Glutamatergic neuron (in vitro differentiated cells): ENCODE data around the gene KLHL30. TPM values are rescaled to one million over a fixed set of nuclear protein-coding genes. Genes with fewer than 3 reads are reported as not detected.
A peak's percentile ranks its signal among the peaks of the same experiment; 100 is the strongest.

ENCODE experiments used
- DNase-seq: peaks from one replicate; pipeline ENCODE4 v3.0.0; 2022
- H3K27ac Mint-ChIP-seq: one replicate; pipeline ENCODE4 v1.8.0; 2020; ENCODE audit warnings: mild to moderate bottlenecking, mixed read lengths, inconsistent platforms; ENCODE audit not compliant: unreplicated experiment
- H3K27me3 Mint-ChIP-seq: one replicate; pipeline ENCODE4 v1.8.0; 2020; ENCODE audit warnings: mild to moderate bottlenecking, moderate library complexity, mixed read lengths, inconsistent platforms; ENCODE audit not compliant: unreplicated experiment
- H3K36me3 Mint-ChIP-seq: one replicate; pipeline ENCODE4 v1.8.0; 2020; ENCODE audit warnings: mild to moderate bottlenecking, mixed read lengths, inconsistent platforms; ENCODE audit not compliant: unreplicated experiment
- H3K4me1 Mint-ChIP-seq: one replicate; pipeline ENCODE4 v1.8.0; 2020; ENCODE audit warnings: mild to moderate bottlenecking, low read depth, mixed read lengths, inconsistent platforms; ENCODE audit not compliant: unreplicated experiment
- H3K4me3 Mint-ChIP-seq: one replicate; pipeline ENCODE4 v1.8.0; 2020; ENCODE audit warnings: mild to moderate bottlenecking, mixed read lengths, inconsistent platforms; ENCODE audit not compliant: unreplicated experiment
- H3K9me3 Mint-ChIP-seq: one replicate; pipeline ENCODE4 v1.8.0; 2020; ENCODE audit warnings: mild to moderate bottlenecking, moderate library complexity, mixed read lengths, inconsistent platforms; ENCODE audit not compliant: unreplicated experiment
- total RNA-seq: library from RNA; stranded (reverse); fragmentation: NEBNext Ultra II Directional; extraction: Animal tissue kit (Norgen Biotek cat#: 25700); gene quantifications from one replicate; pipeline ENCODE4 v1.2.1, GENCODE V29; 2021; ENCODE audit not compliant: unreplicated experiment
- TF ChIP-seq, protein P1 (sequence below): fragments of 200-600 bp; sonication (generic); IDR thresholded peaks from one replicate; pipeline ENCODE4 v1.5.0; 2021; ENCODE audit not compliant: partially characterized antibody, unreplicated experiment

The KLHL30 gene
- total RNA-seq, 1 donor from 2014 or later = 3.5 TPM

DNA sequence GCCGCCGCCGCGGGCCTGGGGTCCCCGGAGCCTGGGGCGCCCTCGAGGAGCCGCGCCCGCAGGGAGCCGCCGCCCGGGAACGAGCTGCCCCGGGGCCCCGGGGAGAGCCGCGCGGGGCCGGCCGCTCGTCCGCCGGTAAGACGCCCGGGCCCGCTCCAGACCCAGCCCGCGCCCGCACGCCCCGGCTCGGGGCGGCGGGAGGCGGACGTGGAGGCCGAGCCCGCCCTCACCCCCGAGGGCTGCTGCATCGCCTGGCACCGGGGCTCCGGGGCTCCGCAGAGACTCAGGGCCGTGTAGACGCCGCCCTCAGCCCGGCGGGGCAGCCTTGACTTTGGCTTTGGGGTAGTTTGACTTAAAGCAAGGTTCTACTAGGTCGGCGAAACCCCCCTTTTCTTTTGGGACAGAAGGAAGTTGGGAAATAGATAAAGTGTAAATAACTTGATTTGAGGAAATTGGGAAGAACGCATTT lies 20.6 kb downstream of the KLHL30 start:
- Mint-ChIP-seq H3K4me1 (peaks cover 10% of the 10 kb centered on the region), H3K9me3 (peaks cover 2% of the 10 kb centered on the region), H3K4me3 (peak overlapping the region; percentile 81), H3K27ac (peak overlapping the region; percentile 20), H3K36me3 (no peaks in the 10 kb centered on the region), H3K27me3 (no peaks in the 10 kb centered on the region)
- no peak for DNase-seq
- TF ChIP-seq, protein P1, sequence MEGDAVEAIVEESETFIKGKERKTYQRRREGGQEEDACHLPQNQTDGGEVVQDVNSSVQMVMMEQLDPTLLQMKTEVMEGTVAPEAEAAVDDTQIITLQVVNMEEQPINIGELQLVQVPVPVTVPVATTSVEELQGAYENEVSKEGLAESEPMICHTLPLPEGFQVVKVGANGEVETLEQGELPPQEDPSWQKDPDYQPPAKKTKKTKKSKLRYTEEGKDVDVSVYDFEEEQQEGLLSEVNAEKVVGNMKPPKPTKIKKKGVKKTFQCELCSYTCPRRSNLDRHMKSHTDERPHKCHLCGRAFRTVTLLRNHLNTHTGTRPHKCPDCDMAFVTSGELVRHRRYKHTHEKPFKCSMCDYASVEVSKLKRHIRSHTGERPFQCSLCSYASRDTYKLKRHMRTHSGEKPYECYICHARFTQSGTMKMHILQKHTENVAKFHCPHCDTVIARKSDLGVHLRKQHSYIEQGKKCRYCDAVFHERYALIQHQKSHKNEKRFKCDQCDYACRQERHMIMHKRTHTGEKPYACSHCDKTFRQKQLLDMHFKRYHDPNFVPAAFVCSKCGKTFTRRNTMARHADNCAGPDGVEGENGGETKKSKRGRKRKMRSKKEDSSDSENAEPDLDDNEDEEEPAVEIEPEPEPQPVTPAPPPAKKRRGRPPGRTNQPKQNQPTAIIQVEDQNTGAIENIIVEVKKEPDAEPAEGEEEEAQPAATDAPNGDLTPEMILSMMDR = no peak

DNA sequence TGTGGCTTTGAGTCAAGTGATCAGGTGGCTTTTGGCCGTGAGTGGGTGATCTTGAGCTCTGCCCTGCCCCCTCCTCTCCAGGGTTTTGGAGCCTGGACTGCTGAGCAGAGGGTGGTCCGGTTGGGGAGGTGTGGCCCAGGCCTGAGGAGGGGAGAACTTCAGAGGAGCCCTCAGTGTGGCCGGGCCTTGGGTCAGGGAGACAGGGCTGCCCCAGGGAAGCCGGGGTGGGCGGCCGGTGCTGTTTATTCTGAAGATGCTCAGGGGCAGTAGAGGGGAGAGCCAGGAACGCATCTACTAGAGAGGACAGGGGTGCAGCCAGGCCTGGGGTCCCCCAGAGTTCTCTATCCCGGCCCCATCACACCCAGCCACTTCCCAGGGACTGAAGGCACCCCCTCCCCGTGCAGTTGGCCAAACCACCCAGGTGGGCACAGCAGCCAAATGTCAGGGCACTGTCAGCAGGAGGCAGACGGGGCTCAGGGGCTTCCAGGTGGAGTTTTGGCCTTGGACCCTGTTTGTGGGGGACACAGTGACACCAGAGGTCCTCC lies 21.3 kb downstream of the KLHL30 start:
- Mint-ChIP-seq H3K36me3 (no peaks in the 10 kb centered on the region), H3K27ac (peak overlapping the region; percentile 20), H3K4me1 (peaks cover 10% of the 10 kb centered on the region), H3K27me3 (peaks cover 4% of the 10 kb centered on the region), H3K4me3 (peak overlapping the region; percentile 81), H3K9me3 (peaks cover 3% of the 10 kb centered on the region)
- DNase-seq = no peak
- TF ChIP-seq, protein P1 = no peak

DNA sequence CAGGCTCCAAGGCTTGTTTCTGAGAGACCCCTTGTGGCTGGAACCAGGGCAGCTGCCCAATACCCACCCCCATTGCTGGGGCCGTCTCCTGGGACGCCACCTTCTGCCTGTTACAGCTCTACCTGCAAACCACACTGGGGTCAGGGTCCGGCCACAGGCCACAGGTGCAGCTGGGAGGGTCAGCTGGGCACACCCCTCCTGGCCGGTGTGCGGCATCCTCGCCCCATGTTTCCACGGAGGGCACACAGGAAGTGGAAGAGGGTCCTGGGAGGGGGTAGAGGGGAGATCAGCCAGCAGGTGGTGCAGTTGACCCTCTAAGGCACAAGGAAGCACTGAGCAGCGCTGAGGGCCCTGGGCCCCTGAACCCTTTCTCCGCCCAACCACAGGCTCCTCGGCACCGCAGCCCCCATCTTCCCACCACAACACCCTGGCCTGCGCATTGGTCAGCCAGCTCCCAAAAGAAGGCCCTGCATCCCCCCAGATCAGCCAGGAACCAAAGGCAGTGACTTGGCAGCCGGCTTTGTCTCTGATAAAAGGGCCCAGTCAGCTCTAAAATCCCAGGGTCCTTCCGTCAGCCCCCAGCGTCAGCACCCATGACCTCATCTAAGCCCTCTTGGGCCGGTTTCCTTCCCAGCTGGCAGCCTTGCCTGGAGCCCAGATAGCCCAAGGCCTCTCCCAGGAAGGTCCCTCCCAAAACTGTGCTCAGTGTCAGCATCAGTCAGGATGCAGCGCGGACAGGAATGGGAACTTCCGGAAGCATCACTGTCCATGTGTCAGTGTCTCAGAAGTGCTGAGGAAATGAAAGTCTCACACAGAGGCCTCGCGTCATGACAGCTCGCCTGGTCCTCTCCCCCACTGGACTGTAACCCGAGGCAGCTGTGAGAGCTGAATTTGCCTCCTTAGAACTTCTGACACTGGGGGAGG lies 22.0 kb downstream of the KLHL30 start:
- peaks cover 8% of the 10 kb centered on the region for H3K27me3 Mint-ChIP-seq

DNA sequence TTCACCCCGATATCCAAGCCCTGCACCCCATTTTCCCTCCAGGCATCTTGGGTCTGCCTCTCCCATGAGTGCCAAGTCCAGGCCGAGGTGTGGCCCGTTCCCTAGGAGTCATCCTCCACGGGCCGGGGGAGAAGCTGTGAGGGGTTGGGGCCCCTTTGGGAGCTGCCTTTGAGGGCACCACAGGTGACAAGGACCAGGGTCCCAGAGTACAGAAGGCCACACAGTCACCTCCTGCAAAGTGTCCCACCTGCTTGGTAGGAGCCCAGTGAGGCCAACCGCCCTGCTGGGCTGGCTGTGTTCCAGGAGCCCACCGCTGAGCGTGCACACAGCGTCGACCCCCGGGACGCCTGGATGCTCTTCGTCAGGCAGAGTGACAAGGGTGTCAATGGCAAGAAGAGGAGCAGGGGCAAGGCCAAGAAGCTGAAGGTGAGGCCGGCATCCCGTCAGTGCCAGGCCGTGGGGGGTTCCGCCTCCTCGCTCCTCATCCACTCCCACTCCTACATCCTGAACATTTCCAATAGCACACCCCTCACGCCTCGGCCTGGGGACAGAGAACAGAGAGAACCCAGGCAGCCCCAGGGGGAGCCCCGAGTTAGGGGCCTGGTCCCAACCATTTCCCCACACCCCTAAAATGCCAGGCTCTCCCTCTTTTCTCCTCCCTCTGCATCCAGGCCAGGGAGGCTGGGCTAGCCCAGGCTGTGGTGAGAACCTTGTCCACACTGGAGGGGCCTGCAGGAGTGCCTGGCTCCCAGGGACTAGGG lies 23.0 kb downstream of the KLHL30 start:
- Mint-ChIP-seq H3K4me3 (no peak overlapping the region), H3K4me1 (peaks cover 10% of the 10 kb centered on the region), H3K9me3 (peaks cover 8% of the 10 kb centered on the region), H3K27me3 (peaks cover 11% of the 10 kb centered on the region), H3K27ac (no peak overlapping the region), H3K36me3 (no peaks in the 10 kb centered on the region)
- TF ChIP-seq, protein P1 = no peak
- no peak for DNase-seq

More for the DNA sequence above, 22.0 kb downstream of the KLHL30 start:
- peaks cover 10% of the 10 kb centered on the region for H3K4me1 Mint-ChIP-seq
- no peak overlapping the region for H3K4me3 Mint-ChIP-seq
- H3K27ac Mint-ChIP-seq = no peak overlapping the region
- TF ChIP-seq, protein P1 = no peak
- H3K9me3 Mint-ChIP-seq = peaks cover 3% of the 10 kb centered on the region
- peak; percentile 65 for DNase-seq
- H3K36me3 Mint-ChIP-seq = no peaks in the 10 kb centered on the region
